HG03520 (cell line): ENCODE results near the gene DCXR.

Experiments used
- ATAC-seq: cut with Tn5 transposase; IDR thresholded peaks from one replicate; pipeline ENCODE4 v1.9.1; 2021; ENCODE audit warnings: mild to moderate bottlenecking, moderate library complexity; ENCODE audit not compliant: unreplicated experiment

The DCXR gene

DNA sequence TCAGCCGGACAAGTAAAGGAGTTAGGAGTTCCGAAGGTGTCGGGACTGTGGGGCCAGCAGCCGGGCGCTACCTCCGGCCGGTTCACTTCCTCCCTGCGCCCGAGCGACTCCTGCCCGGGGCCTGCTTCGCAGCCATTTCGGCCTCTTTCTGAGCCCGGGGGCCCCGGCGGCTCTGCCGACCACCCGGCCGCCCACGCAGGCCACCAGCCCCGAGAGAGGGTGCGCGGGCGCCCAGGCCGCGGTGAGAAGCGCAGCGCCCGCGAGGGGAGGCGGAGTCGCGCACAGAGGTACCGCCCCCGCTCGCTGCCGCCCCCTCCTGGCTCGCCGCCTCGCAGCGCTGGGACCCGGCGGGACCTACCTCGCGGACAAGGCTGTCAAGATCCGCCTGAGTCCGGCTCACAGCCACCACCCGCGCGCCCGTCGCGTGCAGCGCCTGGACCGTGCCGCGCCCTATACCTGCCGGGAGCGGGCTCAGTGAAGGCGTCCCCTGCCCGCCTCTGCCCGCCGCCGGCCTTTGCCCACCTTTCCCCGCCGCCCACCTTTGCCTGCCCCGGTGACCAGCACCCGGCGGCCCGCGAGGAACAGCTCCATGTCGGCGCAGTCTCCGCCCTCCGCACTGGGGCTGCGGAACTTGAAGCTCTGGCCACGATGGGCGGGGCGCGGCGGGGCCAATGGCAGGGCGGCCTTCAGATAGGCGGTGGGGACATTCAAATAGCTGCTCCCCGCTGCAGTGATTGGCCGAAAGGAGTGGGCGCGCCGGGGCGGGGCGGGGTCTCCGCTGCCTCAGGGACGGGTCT is at the start of gene DCXR:
Gene DCXR (minus strand): TSS at position 606 of the 797 bp plus-strand sequence. CDS start 15 bp downstream, at position 591.
- ATAC-seq: peak; percentile 76

DNA sequence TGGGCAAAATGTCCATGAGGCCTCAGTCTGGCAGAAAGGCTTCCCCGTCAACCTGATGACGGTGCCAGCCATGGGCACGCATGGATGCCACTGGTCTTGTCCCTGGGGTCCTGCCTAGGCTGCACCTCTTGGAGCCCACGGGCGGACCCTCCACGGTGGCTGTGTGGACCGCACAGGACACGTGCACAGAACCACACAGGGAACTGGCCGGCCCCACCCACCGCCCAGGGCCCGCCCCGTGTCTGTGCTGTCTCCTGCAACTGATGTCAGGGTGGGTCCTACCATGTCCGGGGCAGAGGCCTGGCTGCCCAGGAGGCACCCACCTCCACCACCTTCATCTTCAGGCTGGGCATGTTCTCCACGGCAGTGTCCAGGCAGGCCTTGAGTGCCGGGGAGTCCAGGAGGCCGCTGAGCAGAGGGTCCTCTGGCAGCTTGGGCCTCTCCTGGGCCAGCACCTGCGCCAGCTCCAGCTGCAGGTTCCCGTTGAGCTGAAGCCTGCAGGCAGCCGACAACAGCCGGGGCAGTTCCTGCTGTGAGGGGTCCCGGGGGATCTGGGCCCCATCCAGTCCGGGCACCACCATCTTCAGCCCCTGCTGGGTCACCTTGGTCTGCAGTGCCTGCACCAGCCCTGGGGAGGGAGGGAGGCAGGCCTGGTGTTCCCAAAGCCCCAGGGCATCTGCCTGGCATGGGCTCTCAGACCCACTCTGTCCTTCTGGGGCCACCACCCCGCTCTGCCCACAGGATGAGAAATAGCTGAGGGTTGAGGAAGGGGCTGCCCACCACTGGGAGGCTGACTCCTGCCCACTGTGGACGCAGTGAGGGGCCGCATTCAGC is 48.7 kb upstream of the DCXR start:
- ATAC-seq: no peak

DNA sequence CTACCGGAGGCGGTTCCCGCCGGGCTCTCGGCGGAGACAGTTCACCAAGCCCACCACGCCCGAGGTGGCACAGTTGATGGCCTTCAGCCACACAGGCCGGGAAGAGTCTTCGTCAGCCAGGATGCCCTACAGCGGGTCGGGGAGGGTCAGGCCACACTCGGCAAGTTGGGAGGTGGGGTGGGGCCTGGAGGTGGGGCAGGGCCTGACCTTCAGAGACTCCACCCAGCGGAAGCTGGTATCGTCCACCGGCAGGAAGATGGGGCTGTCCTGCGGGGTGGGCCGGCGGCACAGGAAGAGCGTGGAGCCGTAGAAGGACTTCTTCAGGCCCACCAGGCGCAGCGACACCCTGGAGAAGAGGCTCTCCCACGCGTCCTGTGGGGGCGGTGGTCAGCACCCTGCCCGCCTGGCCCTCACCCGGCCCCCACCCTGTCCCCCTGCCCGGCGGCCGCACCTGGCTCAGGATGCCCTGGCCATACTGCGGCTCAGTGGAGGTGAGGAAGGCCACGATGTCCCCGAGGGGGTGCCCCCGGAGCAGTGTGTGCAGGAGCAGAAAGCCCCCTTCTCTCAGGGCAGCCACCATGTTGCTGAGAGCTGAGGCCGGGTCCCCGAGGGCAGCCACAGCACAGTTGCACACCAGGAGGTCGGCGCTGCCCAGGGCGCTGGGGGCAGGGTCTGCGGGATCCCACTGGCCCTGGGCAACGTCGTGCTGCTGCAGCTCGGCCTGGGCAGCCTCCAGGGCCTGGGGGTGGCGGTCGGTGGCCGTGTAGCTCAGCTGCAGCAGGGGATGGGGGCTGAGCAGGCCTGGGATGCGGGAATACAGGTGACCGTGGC is 47.7 kb upstream of the DCXR start:
- no peak for ATAC-seq

DNA sequence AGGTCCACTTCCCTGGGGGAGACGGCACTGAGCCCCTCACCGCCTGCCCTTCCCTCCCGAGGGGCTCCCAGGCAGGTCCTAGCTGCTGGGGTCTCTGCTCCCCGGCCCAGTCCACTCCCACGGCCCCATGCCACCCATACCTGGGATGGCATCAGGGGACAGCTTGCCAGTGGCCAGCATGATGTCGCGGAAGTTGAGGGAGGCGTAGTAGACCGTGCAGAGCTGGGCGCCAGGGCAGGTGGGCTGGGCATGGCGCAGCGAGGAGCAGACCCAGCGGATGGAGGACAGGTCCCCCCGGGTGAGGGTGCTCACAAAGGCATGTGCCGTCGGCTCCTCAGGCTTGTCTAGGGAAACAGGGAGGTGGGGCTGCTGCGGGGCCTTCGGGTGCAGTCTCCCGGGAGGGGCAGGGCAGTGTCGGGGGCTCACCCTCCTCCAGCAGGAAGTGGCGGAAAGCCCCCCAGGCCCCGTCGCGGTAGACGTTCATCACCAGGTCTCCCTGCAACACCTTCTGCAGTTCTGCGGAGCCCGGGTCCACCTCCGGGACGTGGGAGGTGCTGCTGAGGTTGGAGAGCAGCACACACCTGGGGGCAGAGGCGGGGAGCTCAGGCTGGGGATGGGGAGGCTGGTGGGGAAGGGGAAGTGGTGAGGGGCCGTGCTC is 47.0 kb upstream of the DCXR start:
- ATAC-seq: no peak

DNA sequence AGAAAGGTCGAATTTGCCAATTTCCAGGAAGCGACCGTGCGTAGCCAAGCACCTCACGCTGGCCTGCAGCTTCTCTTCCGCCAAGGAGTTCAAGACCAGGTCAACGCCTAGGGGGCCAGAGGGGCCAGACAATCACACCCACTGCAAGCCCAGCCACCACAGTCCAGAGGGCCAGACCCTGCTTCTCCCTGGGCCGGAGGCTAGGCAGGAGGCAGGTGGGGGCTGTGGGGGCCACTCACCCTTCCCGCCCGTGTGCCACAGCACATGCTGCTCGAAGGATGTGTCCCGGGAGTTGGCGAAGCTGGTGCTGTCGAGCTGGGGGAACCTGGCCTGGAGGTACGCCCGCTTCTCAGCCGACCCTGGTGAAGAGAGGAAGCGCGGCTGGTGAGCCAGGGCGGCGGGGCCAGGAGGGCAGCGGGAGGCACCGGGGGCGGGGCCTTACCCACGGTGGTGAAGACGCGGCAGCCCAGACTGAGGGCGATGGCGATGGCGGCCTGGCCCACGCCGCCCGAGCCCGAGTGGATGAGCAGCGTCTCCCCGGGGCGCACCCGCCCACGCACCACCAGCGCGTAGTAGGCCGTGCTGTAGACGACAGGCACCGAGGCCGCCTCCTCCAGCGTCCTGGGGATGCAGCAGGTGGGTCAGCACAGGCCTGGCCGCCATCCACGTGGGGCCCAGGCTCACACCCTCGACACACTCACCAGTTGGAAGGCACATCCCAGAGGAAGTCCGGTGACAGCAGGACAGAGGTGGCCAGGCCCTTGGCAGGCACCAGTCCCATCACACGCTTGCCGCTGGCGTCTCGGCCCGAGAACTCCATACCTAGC is 46.2 kb upstream of the DCXR start:
- ATAC-seq: no peak

DNA sequence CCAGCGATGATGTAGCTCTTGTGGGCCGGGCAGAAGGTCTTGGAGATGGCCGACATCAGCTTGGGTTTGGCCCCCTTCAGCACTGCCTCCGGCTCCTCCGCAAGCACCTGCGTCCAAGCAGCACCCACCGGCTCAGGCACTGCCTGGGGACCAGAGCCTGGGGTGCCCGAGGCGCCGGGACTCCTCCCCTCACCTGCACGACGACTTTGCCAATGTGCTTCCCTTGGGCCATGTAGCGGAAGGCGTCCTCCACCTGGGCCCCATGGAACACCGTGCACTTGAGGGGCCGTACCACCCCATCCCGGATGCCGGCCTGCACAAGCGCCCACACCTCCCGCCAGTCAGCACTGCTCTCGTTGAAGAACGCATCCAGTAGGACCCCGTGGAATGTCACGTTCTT is 45.5 kb upstream of the DCXR start:
- ATAC-seq: no peak

DNA sequence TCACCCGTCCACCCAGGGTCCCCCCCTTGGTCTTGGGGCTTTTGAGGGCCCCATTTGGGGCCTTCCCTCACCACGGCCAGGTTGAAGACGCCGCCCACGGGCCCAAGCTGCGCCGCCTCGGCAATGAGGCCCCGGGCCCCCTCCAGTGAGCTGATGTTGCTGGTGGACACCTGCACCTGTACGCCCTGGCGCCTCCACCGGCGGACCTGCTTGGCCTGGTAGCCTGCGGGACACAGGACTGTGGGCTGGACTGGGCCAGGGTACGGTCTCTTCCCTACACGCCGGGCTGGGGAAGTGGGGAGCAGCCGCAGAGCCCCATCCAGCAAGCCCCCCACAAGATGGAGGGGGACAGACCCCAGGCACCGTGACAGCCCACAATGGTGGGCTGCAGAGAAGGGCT is 45.0 kb upstream of the DCXR start:
- ATAC-seq: no peak

DNA sequence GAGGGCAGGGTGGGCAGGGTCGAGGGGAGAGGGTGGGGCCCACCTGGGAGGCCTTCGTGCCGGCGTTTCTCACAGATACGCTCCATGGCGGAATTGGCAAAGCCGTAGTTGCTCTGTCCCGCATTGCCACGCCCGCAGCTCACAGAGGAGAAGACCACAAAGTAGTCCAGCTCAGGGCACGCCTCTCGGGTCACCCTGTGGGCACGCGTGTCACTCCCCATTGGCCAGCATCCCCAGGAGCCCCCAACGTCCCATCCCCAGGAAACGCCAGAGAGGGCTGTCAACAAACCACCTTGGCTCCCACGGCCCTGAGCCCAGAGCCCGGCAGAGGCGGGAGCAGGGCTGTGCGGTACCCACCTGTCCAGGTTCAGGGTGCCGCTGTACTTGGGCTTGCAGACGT is 44.5 kb upstream of the DCXR start:
- no peak for ATAC-seq

DNA sequence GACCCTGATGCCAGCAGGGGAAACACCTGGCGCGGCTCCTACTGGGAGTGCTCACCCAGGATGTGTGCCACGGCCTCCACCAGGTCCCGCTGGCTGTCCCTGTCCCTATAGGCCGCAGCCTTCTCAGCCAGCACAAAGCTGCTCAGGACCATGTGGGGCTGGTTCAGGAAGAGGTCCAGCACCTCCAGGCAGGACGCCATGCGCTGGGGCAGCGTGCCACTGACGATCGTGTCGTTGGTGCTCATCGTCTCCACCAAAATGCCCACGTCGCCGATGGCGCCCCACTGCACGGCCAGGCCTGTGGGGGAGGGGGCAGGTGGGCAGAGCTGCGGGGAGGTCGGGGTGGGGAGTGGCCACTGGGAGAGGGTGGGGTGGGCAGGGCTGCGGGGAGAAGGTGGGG is 44.0 kb upstream of the DCXR start:
- no peak for ATAC-seq

DNA sequence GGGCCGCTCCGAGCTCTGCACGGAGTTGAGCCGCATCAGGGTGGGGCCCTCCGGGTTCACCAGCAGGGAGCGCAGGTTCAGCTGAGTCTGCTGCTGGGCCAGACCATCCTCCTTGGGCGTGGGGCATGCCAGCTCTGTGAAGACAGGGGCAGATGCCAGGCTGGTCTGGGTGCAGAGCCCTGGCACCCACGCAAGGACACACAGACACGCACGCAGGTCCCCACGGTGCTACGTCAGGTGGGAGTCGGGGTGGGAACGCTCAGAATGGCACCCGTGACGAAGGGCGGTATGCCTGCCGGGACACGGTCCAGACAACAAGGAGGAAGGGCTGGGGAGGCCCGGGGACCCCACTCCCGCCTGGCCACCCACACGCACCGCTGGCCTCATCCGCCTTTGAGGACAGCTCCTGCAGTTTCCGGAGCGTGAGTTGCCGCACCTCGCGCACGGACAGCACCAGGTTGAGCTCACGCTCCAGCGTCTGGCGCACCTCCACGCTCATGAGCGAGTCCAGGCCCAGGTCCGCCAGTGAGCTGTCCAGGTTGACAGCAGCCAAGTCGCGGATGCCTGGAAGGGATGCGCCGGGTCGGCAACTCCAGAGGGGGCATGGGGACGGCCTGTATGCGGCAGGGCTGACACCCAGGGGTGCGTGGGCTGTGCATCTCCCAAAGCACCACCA is 43.4 kb upstream of the DCXR start:
- ATAC-seq: no peak

DNA sequence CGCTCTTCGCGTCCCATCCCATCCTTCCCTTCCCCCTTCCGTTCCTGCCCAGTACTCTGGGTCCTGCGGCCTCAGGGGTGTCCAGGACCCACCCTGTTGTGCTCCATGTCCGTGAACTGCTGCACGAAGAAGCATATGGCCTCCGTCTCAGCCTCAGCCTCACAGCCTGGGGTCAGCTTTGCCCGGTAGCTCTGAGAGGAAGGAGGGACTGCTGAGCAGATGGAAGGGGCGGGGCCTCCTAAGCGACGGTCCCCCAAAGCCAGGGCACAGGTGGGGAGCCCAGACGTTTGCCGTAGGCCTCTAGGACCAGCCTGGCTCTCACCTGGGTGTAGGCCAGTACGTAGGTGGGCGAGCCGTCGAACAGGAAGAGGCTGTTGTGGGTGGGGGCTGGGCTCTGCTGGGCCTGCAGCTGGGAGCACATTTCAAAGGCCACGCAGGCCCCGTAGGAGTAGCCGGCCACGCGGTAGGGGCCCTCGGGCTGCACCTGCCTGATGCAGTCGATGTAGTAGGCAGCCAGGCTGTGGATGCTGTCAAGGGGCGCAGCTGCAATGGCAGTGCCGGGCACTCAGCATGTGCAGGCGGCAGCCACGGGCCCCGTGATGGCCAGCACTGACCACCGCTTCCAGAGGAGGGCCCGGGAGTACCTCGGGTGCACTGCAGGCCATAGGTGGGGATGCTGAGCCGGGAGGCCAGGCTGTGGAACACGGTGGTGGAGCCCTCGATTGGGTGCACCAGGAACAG is 42.7 kb upstream of the DCXR start:
- ATAC-seq: no peak

DNA sequence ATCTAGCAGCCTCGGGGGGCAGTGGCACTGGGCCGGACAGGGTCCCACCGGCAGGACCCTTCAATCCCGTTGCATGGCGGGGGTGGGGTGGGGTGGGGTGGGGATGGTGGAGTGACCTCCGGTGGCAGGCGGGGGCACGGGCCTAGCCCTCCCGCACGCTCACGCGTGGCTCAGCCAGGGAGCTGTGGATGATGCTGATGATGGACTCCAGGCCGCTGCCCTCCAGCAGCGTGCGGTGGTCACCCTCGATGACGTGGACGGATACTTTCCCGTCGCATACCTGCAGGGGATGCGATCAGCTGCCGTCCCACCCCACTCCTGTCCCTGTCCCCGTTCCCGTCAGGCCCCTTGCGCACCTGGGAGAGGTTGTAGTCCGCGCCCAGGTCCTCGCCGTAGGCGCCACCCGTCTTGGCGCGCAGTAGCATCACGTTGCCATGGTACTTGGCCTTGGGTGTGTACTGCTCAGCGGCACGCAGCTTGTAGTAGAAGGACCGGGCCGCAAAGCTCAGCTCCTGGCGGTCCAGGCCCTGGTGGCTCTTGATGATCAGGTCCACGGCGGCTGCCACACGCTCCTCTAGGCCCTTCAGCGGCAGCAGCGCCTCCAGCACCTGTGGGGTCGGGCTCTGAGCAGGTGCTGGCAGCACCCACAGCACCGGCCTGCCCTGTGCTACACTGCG is 41.6 kb upstream of the DCXR start:
- no peak for ATAC-seq

DNA sequence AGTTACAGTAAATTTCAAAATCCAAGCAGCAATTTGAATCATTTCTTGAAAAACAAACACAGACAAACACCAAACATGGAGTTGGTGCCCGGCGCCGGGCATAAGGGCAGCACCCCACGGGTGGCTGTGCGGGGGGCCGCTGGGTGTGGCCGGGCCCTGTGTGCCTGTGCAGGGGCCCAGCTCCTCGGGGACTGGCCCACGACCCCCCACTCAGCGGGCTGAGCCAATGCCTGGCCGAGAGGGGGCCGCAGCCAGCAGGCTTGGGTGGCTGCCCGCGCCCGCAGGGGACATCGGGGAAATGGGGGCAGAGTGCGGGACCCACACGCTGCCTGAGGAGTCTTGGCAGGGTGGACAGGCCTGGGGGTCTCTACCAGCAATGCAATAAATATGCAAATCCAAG is 40.9 kb upstream of the DCXR start:
- ATAC-seq: no peak

DNA sequence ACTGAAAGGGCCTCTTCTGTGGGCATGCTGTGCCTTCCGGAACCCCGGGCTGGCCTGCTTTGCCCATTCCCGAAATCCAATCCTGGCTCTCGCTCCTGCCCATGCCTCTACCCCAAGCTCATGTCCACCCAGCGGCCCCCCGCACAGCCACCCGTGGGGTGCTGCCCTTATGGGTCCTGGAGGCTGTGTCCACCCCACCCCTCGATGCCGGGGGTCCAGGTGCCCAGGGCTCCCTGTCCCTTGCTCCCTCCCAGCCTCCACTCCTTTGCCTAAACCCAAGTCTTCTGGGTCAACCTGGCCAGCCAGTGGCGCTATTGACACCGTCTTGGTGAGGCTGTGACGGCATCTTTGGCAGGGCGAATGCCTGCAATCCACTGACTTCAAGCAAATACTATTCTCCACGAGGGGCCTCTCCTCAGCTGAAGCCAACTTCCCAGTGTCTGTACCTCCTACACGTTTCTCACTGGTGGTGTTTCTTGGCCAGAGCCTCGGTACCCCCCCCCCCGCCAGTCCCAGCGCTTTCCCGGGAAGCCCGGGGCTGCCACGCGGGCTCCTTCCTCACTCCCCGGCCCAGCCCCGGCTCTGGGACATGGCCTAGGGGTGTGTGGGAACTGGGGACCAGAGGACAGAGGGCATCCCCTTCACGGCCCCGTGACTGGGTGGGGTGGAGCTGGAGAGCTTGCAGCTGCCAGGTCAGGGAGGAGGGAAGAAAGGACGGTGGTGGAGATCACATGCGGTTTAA is 40.3 kb upstream of the DCXR start:
- ATAC-seq: no peak

DNA sequence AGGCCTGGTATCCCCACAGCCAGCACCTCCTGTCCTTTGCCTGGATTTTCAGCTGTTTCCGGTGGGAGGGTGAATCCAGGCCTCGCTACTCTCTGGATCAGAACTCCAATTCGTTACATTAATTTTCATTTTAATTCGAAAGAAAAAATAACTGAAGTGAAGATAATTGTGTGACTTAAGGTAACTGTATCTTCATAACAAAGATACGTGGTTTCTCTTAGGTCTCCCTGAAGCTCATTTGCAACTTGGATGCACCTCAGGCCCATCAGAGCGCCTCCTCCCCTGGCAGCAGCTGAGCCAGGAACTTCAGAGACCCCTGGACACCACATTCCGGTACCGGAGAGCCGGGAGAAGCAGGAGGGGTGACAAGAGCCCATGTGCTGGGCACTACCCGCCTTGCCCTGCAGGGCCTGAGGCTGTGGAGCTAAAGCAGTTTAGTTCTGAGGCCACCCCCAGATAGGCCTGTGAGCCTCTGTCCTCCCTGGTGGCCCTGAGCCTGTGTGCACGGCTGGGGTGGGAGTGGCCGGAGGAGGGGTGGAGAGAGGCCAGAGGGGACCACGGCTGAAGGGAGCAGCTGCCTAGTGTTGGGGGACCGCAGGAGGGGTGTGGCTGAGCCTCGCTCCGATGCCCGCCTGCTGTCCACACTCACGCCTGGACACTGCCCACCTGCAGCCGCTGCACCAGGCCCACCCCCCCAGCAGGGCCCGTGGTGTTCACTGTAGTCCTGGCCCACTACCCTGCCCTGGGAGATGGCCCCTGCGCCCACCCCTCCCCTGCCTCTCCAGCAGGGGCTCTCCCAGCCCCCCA is 39.5 kb upstream of the DCXR start:
- ATAC-seq: no peak

DNA sequence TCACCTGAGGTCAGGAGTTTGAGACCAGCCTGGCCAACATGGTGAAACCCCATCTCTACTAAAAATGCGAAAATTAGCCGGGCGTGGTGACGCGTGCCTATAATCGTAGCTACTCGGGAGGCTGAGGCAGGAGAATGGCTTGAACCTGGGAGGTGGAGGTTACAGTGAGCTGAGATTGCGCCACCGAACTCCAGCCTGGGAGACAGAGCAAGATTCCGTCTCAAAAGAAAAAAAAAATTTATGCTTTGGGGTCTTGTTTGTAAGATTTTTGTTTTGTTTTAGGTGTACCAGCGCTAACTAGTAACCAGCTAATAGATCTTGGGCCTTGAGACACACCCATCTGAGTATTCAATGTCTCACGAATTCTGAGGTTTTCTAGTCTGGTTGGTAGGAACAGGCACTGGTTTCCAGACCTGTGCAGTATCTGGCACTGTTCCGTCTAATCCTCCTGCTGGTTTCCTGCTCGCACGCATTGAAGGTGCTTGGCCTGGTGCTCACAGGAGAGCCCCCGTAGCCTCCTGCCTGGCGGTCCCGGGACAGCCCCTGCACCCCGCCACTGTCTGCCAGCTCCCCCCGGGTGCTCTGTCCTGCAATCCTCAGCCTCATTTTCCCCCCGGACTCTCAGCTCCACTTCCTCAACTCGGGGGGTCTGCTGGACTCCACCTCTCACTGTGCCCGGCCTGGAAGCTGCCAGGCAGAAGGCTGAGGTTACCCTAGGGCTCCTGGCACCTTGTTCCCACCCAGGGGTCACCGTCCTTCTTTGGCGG is 38.7 kb upstream of the DCXR start:
- ATAC-seq: no peak
